GM04503 (cell line): ENCODE measurements around the gene ACAP1.

Experiments
- DNase-seq: peaks from one replicate; pipeline ENCODE4 v3.0.0-alpha.2; 2012; ENCODE audit warnings: low read depth

ACAP1 gene, protein sequence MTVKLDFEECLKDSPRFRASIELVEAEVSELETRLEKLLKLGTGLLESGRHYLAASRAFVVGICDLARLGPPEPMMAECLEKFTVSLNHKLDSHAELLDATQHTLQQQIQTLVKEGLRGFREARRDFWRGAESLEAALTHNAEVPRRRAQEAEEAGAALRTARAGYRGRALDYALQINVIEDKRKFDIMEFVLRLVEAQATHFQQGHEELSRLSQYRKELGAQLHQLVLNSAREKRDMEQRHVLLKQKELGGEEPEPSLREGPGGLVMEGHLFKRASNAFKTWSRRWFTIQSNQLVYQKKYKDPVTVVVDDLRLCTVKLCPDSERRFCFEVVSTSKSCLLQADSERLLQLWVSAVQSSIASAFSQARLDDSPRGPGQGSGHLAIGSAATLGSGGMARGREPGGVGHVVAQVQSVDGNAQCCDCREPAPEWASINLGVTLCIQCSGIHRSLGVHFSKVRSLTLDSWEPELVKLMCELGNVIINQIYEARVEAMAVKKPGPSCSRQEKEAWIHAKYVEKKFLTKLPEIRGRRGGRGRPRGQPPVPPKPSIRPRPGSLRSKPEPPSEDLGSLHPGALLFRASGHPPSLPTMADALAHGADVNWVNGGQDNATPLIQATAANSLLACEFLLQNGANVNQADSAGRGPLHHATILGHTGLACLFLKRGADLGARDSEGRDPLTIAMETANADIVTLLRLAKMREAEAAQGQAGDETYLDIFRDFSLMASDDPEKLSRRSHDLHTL

DNA sequence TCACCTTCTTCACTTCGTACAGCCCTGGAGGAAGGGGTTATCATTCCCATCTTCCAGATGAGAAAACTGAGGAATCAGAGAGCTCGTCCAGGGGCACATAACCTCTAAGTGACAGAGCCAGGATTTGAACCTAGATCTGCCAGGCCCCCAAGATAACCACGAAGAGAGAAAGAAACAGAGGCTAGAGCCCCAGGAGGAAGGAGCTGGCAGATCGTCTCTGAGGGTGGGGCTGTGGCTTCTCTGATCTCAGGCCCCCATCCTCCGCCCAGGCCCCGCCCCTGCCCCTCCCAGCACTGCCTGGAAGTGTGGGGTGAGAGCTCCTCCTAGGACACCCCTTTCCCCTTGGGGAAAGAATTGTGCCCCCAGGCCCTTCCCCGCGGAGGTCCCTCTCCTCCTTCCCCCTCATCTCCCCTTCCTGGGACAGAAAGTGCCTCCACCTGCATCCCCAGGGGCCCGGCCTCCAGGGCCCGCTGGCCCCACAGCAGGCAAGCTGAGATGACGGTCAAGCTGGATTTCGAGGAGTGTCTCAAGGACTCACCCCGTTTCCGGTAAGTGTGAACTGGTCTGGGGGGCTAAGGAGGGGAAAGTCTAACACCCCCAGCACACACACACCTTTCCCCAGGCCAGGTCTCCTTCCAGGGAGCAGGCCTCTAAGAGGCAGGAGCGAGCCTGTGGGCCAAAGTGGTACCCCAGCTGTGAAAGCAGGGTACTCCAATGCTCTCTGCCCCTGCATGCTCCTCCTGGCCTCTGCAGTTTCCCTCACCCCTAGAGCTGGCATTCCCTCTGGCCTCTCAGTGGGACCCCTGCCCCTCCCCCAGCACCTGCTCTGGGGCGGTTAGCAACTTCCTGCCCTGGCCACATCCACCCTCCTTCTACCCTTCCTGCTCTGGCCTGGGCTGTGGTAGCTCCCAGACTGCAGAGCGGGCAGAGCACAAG lies at the start of gene ACAP1:
ACAP1 (plus strand) TSS at position 290 of the 936 bp plus-strand sequence; CDS start at position 496, 206 bp downstream.
- no peak for DNase-seq

GRCh38 chr17:7289256-7290032 lies 46.9 kb upstream of the ACAP1 start:
- DNase-seq: no peak

- no peak for DNase-seq
Measured at GRCh38 chr17:7290166-7290565, 46.2 kb upstream of the ACAP1 start.

DNA sequence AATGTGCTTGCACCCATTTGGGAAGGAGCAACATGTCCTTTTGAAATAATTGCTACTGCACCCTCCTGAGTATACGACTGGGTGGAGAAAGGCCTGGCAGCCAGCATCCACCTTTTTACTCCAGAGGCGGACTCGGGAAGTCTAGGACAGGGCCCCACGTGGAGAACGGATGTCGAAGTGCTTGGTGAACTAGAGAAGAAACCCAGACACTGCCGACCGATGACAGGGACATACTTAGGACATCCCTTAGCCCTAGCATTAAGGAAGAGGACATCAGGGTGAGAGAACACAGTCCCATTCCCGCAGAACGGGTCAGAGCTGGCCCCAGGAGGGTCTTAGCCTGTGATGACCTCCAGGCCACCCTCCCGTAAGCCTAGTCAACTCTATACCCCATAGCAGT lies 45.6 kb upstream of the ACAP1 start:
- no peak for DNase-seq

GRCh38 chr17:7292194-7292593 lies 44.1 kb upstream of the ACAP1 start:
- DNase-seq: no peak

DNA sequence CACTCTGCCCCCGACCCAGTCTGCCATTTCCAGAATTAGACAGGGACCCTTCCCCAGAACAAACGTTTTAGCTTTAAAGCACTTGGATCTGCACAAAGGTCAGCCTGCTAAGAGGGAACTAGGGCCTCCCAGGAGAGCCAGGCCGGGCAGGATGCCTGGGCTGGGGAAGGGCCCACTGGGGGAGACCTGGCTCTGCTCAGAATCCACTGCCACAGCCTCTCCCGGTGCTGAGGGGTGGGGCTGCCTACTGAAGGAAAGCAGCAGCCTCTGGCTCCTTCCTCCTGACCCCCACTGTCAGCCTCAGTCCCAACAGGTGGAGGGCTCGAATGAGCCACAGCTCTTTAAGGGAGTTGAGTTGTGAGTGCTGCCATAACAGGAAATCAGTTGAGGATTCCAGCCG lies 43.6 kb upstream of the ACAP1 start:
- no peak for DNase-seq

DNA sequence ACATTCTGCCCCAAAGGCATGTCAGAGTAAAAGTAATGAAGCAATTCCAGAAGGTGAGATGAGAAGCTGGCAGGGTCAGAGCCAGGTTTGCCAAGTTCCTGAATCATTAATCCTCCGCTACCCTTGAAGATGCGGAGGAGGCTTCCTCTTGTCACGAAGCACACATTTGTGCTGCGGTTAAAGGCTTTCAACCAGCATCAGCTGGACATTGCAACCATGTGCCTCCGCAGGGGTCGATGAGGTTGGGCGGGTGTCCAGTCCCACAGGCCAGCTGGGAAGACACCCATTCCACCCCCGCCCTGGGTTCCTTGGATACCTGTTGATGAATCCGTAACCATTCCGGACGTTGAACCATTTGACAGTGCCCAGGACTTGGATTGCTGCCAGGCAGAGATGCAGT lies 43.2 kb upstream of the ACAP1 start:
- DNase-seq: no peak

DNA sequence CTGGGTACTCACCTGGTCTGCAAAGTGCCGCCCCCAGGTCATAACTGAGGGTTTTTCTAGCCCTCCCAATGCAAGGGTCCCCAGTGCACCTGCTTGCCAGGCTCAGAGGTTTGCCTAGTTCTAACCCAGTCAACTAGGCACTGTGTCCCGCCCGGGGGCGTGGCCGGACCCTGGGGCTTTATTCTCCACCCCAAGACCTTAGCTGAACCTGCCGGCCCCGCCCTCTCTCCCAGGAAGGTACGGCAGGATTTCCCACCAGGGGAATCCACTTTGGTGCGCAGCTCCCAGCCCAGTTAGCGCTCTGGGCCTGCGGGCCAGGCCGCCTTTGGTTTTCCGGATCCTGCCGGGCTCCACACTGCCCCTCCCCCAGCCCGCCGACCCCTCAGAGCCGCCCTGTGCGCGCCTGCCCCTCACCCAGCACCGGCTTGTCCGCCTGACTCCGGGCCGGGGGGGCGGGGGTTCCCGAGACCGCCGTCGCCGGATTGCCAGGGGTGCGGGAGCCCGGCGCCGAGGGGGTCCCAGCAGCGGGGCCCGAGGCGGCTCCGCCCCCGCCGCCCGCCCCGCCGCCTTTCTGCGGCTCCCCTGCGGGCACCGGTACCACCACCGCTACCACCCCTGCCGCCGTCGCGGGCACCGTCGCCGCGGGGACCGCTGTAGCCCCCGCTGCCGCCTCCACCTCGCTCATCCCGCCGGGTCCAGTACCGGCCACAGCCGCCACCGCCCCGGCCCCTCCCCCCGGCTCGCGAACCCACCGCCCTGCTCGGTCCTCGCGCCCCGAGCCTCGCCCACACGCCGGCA lies 42.3 kb upstream of the ACAP1 start:
- no peak for DNase-seq

- DNase-seq: no peak
Measured at GRCh38 chr17:7294614-7295153, 41.6 kb upstream of the ACAP1 start, which contains the start of gene YBX2. Gene YBX2, minus strand, starts transcription at chr17:7294639. Its CDS starts 139 bp downstream, at chr17:7294500.

- no peak for DNase-seq
Measured at GRCh38 chr17:7295230-7296180, 40.8 kb upstream of the ACAP1 start.

DNA sequence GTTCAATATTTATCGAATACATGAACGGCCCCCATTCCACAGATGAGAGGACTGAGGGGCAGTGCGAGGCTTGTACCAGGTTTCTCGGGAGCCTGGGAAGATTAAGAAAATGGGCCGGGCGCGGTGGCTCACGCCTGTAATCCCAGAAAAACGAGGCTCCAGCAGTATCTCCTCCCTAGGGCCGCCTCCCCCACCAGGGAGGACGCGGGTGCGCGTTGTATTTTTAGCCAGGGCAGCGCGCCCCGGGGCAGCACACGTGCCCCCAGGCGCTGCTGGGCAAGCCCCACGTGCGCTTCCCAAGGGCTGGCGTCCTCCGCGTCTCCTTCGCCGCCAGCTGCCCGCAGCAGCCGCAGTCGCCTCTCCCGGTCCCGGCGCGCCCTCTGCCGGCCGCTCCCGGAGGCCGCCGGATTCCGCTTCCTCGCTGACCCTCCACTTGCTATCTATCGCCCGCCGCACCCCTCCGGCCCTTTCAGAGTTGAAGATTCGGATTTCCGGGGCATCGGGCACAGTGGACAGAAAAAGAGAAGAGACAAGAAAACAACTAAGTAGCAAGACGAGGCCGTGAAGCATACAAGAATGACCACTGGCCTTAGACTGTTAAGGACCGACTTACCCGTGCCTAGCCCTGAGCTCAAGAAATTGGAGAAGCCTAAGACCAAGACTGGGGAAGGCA lies 40.0 kb upstream of the ACAP1 start:
- DNase-seq: no peak

- no peak for DNase-seq
Measured at GRCh38 chr17:7304179-7304578, 32.1 kb upstream of the ACAP1 start.

GRCh38 chr17:7306911-7307685 lies 29.2 kb upstream of the ACAP1 start, which contains the start of gene EIF5A:
Gene EIF5A, plus strand, starts transcription at chr17:7307628. Its CDS starts 2,008 bp downstream, at chr17:7309636.
- DNase-seq: peak; percentile 99

DNA sequence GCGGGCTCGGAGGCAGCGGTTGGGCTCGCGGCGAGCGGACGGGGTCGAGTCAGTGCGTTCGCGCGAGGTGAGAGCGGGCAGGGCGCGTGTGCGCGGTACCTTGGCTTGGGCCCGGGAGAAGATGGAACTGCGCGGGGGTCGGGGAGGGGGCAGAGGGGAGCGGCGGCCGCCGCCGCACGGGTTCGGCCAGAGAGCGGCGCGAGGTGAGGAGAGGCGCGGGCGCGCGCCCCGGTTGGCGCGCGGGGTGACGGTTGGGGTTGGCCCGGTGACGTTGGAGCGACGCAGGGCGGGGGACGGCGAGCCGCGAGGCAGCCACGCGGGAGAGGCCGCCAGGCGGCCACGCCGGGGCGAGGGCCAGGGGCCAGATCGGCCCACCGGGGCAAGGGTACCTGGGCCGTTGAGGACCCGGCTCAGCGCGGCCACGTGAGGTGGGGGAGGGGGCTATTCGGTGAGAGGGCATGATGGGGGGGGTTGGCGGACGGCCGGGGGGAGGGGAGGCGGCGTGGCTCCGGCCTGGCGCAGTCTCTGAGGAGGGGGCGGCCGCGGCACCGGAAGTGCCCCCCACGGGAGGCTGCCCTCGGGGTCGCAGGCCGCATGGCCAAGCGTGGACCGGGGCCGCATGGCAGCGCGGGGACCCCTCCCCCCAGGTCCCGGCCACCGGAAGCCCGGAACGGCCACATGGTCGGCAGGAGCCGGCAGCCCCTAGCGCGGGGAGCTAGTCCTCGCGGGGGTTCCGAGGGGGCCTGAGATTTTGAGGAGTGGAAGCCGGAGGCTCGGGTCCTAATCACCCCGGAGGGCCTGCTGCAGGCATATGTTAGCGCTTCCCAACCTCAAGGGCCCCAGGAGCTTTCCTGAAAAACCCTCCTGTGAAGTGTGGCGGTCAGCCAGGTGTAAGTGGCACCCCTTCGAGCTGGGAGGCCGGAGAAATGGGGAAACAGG lies 28.4 kb upstream of the ACAP1 start:
- DNase-seq: no peak

DNA sequence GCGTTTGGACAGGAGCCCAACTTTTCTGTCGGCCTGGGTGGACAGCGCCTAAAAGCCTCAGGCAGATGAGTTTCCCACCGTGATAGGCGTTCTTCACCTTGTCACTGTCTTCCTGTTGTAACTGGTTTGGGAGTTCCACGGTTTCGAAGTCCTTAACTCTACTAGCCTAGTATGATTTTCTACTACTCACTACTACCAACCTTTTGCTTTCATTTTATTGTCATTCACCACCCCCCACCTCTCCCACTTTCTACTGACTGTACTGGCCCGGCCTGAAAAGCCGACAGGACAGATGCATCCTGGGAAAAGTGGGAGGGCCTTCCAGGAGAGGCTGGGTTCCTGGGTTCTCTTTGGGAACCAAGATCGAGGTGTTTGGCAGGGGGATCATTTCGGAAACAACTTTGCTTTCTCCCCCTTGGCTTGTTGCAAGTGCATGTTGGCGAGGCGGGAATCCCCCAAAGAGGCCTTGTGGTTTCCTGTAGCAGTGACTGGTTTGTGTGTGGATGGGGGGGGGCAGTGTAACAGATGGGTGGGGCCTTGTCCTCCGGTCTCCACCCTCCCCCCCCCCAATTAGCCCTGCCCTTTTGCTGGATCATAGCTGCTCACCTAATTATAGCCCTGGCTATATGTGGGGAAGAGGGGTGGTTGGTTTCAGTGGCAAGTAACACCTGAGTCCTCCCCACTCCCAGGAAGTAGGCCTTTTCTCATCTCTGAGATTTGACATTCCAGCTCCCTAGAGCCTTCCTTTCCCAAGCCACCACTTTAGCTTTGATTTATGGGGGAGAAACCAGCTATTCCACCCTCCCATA lies 27.5 kb upstream of the ACAP1 start:
- peak; percentile 50 for DNase-seq

DNA sequence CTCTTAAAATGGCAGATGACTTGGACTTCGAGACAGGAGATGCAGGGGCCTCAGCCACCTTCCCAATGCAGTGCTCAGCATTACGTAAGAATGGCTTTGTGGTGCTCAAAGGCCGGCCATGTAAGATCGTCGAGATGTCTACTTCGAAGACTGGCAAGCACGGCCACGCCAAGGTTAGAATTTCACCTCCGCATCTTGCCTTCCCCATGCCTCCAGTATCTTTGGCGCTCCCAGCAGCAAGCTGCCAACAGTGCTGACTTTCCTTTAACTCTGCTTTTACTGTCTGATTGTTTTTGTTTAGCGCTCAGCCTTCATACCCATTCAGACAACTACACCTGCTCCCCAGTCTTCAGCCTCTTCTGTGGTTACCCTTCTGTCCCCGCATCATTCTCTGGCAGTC lies 26.7 kb upstream of the ACAP1 start:
- DNase-seq: no peak
